OCI-M1 (cell line): ENCODE results near the gene FXYD1.

Source experiments
- DNase-seq: peaks from one replicate; lab custom pipeline; 2025; lab: John Stamatoyannopoulos, UW

Gene FXYD1

GRCh38 chr19:35162471-35163326, 24.1 kb downstream of the FXYD1 start:
- DNase-seq, result no peak

DNA sequence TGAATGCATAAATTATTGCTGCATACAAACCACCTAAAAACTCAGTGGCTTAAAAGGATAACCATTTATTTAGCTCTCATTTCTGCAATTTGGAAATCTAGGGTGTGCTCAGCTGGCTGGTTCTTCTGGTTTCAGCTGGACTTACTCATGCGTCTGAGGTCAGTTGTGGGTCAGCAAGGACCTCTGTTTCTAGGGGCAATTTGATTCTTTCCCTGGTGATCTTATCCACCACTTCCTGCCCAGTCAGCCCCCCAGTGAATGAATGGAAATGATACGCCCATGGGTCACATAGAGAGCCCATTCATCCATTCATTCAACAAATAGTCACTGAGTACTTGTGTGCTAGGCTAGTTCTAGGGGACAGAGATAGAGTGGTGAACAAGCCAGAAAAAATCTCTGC, 25.8 kb downstream of the FXYD1 start:
- DNase-seq, result no peak

- no peak for DNase-seq
Observed at GRCh38 chr19:35165200-35166058, 26.8 kb downstream of the FXYD1 start.

- peak; percentile 69 for DNase-seq
Observed at GRCh38 chr19:35166100-35167063, 27.8 kb downstream of the FXYD1 start.

GRCh38 chr19:35167251-35168119, 28.9 kb downstream of the FXYD1 start:
- peak; percentile 75 for DNase-seq

DNA sequence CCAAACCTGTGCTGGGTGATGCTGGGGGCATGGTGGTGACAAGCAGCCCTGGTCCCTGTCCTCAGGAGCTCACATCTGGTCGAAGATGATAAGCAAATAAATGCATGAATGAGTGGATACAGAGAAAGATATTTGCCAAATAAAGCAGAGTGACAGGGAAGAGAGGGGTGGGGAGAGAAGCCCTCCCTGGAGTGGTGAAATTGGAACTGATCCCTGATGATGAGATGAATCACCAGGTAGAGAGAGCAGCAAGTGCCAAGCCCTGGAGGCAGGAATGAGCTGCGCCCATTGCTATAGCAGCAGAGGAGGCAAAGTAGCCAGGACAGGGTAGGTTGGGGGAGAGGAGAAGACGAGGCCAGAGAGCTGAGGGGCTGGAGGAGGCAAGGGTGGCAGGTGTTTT, 29.6 kb downstream of the FXYD1 start:
- no peak for DNase-seq

GRCh38 chr19:35169221-35169995, 30.8 kb downstream of the FXYD1 start:
- no peak for DNase-seq

- DNase-seq, result no peak
Observed at GRCh38 chr19:35170359-35171061, 31.9 kb downstream of the FXYD1 start.

DNA sequence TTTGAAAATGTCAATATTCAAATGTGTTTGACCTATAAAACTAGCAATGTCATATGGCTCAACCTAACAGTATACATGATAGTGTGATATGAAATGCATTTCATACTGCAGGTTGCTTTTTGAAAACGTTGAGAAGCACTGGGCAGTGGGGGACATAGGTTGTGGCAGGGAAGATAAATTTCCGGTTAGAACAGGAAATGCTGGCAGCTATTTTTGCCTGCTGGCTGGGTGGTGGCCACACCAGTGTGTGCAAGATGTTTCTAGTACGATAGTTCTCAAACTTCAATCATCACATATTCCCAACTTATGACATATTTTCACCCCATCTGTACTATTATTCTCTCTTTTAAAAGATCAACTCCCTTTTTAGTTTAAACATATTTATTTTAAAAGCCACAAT, 33.1 kb downstream of the FXYD1 start:
- no peak for DNase-seq

DNA sequence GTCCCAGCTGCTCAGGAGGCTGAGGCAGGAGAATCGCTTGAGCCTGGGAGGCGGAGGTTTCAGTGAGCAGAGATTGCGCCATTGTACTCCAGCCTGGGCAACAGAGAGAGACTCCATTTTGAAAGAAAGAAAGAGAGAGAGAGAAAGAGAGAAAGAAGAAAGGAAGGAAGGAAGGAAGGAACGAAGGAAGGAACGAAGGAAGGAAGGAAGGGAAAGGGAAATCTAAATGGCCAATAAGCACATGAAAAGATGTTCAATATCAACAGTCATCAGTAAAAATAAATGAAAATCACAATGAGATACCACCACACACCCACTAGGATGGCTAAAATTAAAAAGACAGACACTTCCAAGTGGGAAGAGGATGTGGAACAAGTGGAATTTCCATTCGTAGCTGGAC, 35.6 kb downstream of the FXYD1 start:
- no peak for DNase-seq

DNA sequence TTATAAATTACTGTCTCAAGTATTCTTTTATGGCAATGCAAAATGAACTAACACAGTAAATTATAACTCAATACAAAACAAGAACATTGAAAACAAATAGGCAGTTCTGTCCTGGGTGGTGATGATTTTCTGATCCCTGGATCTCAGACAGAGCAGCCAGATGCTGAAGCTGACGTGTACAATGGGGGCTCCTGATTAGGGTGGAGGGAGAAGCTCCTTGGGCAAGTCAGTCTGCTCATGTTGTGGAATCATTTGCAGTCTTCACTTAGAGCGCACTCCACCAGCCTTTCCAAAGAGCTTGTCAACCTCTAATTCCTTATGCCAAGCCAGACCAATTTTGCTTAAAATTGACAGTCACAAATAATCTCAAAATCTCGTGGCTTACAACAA, 37.6 kb downstream of the FXYD1 start:
- no peak for DNase-seq

DNA sequence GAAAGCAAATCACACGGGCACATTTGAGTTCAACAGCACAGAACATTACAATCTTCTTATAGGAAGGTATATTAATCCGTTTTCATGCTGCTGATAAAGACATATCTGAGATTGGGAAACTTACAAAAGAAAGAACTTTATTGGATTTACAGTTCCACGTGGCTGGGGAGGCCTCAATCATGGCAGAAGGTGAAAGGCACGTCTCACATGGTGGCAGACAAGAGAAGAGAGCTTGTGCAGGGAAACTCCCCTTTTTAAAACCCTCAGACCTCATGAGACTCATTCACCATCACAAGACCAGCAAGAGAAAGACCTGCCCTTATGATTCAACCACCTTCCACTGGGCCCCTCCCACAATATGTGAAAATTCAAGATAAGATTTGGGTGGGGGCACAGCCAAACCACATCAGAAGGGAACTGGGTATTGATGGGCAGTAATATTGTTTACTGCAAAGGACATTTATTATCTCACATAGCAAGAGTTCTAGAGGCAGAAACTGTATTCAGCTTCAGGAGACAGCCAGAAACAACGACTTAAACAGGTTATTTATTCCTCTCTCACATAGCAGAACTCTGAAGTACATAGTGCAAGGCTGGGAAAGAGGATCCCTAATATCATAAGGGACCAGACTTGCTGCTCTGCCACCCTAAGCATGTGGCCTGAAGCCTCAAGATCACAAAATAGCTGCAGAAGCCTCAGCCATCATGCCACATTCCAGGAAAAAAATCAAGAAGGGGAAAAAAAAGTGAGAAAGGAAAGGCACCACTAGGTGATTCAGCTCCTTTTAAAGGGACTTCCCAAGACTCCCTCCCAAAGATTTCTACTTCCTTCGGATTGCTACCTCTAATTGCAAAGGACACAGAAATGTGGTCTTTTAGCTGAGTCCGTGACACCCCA, 39.0 kb downstream of the FXYD1 start:
- peak; percentile 54 for DNase-seq

DNA sequence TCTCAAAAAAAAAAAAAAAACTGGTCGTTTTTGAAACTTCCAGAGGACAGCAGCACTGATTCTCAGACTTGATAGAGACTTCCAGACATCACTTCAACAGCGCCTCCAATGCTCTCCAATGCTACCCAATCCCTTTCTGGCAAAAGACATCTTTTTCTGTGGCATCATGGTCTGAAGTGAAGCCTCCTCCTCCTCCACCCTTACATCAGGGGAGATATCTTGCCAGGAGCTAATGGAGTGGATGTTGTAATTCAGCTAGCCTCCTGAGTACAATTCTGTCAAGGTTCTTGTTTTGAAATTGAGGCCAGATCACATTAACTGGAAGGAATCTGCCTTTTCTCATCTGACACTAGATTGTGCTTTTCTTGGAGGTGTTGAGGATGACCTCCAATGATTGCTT, 40.1 kb downstream of the FXYD1 start:
- no peak for DNase-seq

DNA sequence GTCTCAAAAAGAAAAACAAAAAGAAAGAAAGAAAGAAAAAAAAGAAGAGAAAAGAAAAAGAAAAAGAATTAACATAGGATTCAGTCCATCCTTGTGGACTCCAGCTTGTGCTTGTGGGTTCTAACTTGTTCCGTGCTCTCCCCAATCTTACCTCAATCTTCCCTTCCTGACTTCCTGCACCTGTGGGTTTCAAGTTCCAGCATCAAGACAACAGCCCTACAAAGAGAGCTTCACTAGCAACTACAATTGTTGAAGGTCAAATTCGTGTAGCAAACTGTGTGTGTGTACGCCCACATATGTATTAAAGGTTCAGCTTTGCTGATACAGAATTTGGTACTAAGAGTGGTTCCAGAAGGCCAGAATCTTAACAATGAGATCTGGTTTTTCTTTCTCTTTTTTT, 41.2 kb downstream of the FXYD1 start:
- no peak for DNase-seq

- DNase-seq, result no peak
Observed at GRCh38 chr19:35181387-35181786, 42.8 kb downstream of the FXYD1 start.

DNA sequence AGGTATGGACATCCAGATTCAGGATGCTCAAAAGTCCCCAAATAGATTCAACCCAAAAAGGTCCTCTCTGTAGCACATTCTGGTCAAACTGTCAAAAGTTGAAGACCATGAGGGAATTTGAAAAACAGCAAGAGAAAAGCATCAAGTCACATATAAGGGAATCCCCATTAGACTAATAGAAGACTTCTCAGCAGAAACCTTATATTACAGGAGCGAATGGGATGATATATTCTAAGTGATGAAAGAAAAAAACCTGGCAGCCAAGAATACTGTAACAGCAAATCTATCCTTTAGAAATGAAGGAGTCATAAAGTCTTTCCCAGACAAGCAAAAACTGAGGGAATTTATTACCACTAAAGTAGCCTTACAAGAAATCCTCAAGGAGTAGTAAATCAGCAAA, 45.6 kb downstream of the FXYD1 start:
- no peak for DNase-seq

GRCh38 chr19:35184884-35185283, 46.3 kb downstream of the FXYD1 start:
- DNase-seq, result no peak
